Neural progenitor cell (in vitro differentiated cells): ENCODE results near the gene LSM3.

Experiments
- EZH2 ChIP-seq: fragments of 200-600 bp; sonication (generic); IDR thresholded peaks from 2 replicates; pipeline ENCODE4 v1.6.1; 2017; ENCODE audit warnings: antibody characterized with exemption, mild to moderate bottlenecking, moderate library complexity
- EZH2phosphoT487 ChIP-seq: fragments of 200-600 bp; sonication (generic); IDR thresholded peaks from 2 replicates; pipeline ENCODE4 v1.6.1; 2017; ENCODE audit warnings: antibody characterized with exemption
- TF ChIP-seq, protein P1 (sequence below): fragments of 200-600 bp; sonication (generic); IDR thresholded peaks from 2 replicates; pipeline ENCODE4 v1.5.1; 2017; ENCODE audit warnings: antibody characterized with exemption, mild to moderate bottlenecking

DNA sequence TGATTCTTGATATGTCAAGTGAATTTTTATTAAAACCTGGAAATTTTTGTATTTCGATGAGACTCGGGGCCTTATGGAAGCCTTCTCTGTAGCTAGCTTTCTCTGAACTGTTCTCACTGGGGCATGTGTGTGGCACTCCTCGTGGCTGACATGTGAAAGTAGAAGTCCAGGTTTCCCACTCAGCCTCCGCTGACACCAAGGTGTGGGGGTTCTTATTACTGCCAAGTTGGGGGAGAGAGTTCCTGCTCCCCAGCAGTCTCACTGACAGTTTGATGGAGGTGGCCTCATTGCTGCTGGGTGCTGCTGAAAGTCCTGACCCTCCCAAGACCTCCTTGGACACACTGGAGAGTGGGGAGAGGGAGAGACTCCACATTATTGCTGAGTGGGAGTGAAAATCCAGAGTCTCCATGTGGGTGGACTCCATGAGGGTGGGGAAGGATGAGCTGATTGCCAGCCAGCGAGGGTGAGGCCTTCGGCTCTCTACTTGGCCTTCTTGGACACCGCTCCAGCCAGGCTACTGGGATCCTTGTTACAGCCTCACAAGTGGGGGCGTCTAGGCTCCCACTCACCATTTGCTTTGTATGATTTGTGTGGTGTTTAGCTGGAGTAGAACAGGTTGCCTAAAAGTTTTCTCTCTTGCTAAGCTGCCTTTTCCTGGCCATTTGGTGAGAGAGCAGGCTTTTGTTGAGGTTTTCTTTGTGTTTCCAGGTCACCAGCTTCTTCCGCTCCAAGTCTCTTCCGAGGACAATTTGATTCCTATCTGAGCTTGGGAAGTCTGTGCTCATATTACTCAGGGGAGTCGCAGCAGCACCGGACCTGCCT lies 64.1 kb downstream of the LSM3 start:
- TF ChIP-seq, protein P1, sequence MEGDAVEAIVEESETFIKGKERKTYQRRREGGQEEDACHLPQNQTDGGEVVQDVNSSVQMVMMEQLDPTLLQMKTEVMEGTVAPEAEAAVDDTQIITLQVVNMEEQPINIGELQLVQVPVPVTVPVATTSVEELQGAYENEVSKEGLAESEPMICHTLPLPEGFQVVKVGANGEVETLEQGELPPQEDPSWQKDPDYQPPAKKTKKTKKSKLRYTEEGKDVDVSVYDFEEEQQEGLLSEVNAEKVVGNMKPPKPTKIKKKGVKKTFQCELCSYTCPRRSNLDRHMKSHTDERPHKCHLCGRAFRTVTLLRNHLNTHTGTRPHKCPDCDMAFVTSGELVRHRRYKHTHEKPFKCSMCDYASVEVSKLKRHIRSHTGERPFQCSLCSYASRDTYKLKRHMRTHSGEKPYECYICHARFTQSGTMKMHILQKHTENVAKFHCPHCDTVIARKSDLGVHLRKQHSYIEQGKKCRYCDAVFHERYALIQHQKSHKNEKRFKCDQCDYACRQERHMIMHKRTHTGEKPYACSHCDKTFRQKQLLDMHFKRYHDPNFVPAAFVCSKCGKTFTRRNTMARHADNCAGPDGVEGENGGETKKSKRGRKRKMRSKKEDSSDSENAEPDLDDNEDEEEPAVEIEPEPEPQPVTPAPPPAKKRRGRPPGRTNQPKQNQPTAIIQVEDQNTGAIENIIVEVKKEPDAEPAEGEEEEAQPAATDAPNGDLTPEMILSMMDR: no peak
- no peak for TF ChIP-seq EZH2
- TF ChIP-seq EZH2phosphoT487: no peak
